ENCODE results near the gene CNTNAP2. TPM values are rescaled to one million over a fixed set of nuclear protein-coding genes. Genes with fewer than 3 reads are reported as not detected.

The CNTNAP2 gene
- total RNA-seq, 1 experiment from 2014 or later, result 64.5 TPM

- no peak overlapping the region for H2BK5ac ChIP-seq (ENCODE audit: insufficient read length, low read length)
- no peak overlapping the region for H2AK5ac ChIP-seq (ENCODE audit: insufficient read length, low read length)
- Mint-ChIP-seq H3K4me3 (no peak overlapping the region), H3K4me1 (0 out of 4 replicates have a peak, but pooled peaks cover 0 to 4% of the 10 kb centered on the region in 2 experiments), H3K36me3 (ENCODE audit: insufficient read depth in 1 of 3, low read depth in 3 of 3) (no peaks in the 10 kb centered on the region; a peak in 1 of 7 replicates), H3K27me3 (ENCODE audit: low read depth) (no peaks in the 10 kb centered on the region), H3K27ac (no peak overlapping the region), H3K9me3 (no peaks in the 10 kb centered on the region)
- no peaks in the 10 kb centered on the region for H3K79me1 ChIP-seq (ENCODE audit: insufficient read depth, low read depth, low read length, poor library complexity, severe bottlenecking)
- no peaks in the 10 kb centered on the region for H4K20me1 ChIP-seq (ENCODE audit: control insufficient read depth, insufficient read depth, insufficient read length)
- no peak overlapping the region for H3K18ac ChIP-seq (ENCODE audit: insufficient read length, low read depth, low read length)
- no peak overlapping the region for H3K4ac ChIP-seq (ENCODE audit: low read depth, low read length)
- WGBS (ENCODE audit: extremely low coverage, insufficient read length, low lambda C conversion rate), result no CpG with 5 or more reads among the region's 2 CpGs
- no peaks in the 10 kb centered on the region for H3K9me3 ChIP-seq (ENCODE audit: control insufficient read depth, low read depth, low read length)
- H3K79me2 ChIP-seq (ENCODE audit: insufficient read depth, low read length), result no peaks in the 10 kb centered on the region
- no peak overlapping the region for H4K5ac ChIP-seq (ENCODE audit: insufficient read length, low read depth, low read length)
- H2BK20ac ChIP-seq (ENCODE audit: low read depth, low read length, poor library complexity, severe bottlenecking), result no peak overlapping the region
- no peak overlapping the region for H3K9ac ChIP-seq (ENCODE audit: extremely low read depth, insufficient read length, low read length)
- H3K23me2 ChIP-seq (ENCODE audit: insufficient read length, low read depth, low read length, poor library complexity, severe bottlenecking), result no peaks in the 10 kb centered on the region
- DNase-seq, result no peak
- H4K91ac ChIP-seq (ENCODE audit: insufficient read length, low read depth, low read length), result no peak overlapping the region
- H3K27me3 ChIP-seq (ENCODE audit: insufficient read depth, low read length), result no peaks in the 10 kb centered on the region
- TF ChIP-seq, protein P1, sequence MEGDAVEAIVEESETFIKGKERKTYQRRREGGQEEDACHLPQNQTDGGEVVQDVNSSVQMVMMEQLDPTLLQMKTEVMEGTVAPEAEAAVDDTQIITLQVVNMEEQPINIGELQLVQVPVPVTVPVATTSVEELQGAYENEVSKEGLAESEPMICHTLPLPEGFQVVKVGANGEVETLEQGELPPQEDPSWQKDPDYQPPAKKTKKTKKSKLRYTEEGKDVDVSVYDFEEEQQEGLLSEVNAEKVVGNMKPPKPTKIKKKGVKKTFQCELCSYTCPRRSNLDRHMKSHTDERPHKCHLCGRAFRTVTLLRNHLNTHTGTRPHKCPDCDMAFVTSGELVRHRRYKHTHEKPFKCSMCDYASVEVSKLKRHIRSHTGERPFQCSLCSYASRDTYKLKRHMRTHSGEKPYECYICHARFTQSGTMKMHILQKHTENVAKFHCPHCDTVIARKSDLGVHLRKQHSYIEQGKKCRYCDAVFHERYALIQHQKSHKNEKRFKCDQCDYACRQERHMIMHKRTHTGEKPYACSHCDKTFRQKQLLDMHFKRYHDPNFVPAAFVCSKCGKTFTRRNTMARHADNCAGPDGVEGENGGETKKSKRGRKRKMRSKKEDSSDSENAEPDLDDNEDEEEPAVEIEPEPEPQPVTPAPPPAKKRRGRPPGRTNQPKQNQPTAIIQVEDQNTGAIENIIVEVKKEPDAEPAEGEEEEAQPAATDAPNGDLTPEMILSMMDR (conservative IDR thresholded peaks at IDR 0.05), result no peak
- no peak overlapping the region for H3K56ac ChIP-seq (ENCODE audit: insufficient read length, low read depth, low read length)
- no peak overlapping the region for H3T11ph ChIP-seq (ENCODE audit: low read length)
- H3K27ac ChIP-seq (ENCODE audit: insufficient read length, low read depth, low read length), result no peak overlapping the region
- no peak overlapping the region for H2BK15ac ChIP-seq (ENCODE audit: low read depth, low read length)
- H3K23ac ChIP-seq (ENCODE audit: insufficient read length, low read depth, low read length), result no peak overlapping the region
- H3K4me1 ChIP-seq (ENCODE audit: insufficient read depth, low read length), result no peaks in the 10 kb centered on the region
- no peak overlapping the region for H4K8ac ChIP-seq (replicated peaks; ENCODE audit: insufficient read length, low read depth, low read length)
- H3K14ac ChIP-seq (ENCODE audit: insufficient read depth, low read length), result no peak overlapping the region
- H3K4me2 ChIP-seq (ENCODE audit: insufficient read depth, insufficient read length, low read length), result no peak overlapping the region
- no peak overlapping the region for H2AFZ ChIP-seq (ENCODE audit: low read length)
- H2BK12ac ChIP-seq (ENCODE audit: insufficient read length, low read depth, low read length), result no peak overlapping the region
- H2BK120ac ChIP-seq (ENCODE audit: low read depth, low read length, poor library complexity, severe bottlenecking), result no peak overlapping the region
Observed at GRCh38 chr7:147944321-147944720, 1827.7 kb downstream of the CNTNAP2 start.
